NCI-H2196 treated with DMSO at 0.1 percent for 48 hours (cell line): ENCODE measurements around the gene AQP2.

Source experiments
- DNase-seq: peaks from one replicate; lab custom pipeline; 2025; ENCODE audit not compliant: unreplicated experiment; lab: John Stamatoyannopoulos, UW

The AQP2 gene

GRCh38 chr12:49939707-49940106 lies 10.8 kb upstream of the AQP2 start:
- DNase-seq, result no peak

- no peak for DNase-seq
These were observed 8.7 kb upstream of the AQP2 start for GRCh38 chr12:49941556-49942511.

GRCh38 chr12:49942512-49942893 lies 8.0 kb upstream of the AQP2 start:
- DNase-seq, result no peak

GRCh38 chr12:49942921-49943624 lies 7.5 kb upstream of the AQP2 start:
- no peak for DNase-seq

- DNase-seq, result no peak
These were observed 6.9 kb upstream of the AQP2 start for GRCh38 chr12:49943625-49943960.

- DNase-seq, result no peak
These were observed 6.5 kb upstream of the AQP2 start for GRCh38 chr12:49944046-49944445.

GRCh38 chr12:49944718-49945117 lies 5.8 kb upstream of the AQP2 start:
- DNase-seq, result no peak

- DNase-seq, result no peak
These were observed 5.0 kb upstream of the AQP2 start for GRCh38 chr12:49945394-49946080.

DNA sequence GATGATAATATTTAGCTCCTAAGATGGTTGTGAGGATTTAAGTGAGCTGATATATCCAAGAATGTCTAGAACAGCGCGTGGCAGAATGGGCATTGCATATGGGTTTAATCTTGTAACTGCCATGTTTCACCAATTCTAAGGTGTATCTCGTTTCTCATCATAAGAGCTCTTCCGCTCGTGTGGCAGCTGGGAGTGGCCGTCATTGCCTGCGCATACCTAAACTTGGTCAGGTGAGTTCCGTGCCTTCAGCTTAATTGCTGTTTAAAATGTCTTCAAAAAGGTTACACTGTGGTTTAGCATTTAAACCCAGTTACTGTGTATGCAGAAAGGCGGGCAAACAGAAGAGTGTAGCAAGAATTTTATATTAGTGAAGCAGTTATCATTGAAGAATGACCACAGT lies 4.5 kb upstream of the AQP2 start:
- no peak for DNase-seq

GRCh38 chr12:49946497-49946896 lies 4.0 kb upstream of the AQP2 start:
- DNase-seq, result no peak

- no peak for DNase-seq
These were observed 2.8 kb upstream of the AQP2 start for GRCh38 chr12:49947593-49948226.

- DNase-seq, result no peak
These were observed 1.4 kb upstream of the AQP2 start for GRCh38 chr12:49948866-49949845.

DNA sequence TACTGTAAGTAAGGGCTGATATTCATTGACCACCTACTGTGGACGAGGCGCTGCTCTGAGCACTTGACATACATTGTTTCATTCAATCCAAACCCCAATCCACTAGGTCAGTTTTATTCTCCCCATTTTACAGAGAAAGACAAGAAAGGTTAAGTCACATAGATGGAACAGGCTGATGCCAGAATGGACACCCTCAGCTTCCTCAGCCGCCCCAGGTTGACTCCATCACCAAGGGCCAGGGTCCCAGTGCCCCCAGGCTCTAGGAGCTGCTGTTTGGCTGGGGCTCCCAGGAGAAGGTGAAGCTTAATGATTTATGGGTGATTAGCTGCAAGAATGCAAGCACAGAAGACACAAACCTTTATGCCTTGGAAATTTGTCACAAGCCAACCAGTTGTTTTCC lies 671 bp upstream of the AQP2 start:
- DNase-seq, result no peak

- no peak for DNase-seq
These were observed 1.1 kb downstream of the AQP2 start for GRCh38 chr12:49951411-49952240.

GRCh38 chr12:49952391-49953055 lies 2.0 kb downstream of the AQP2 start:
- no peak for DNase-seq

- no peak for DNase-seq
These were observed 2.6 kb downstream of the AQP2 start for GRCh38 chr12:49953151-49953550.

- DNase-seq, result no peak
These were observed 3.7 kb downstream of the AQP2 start for GRCh38 chr12:49953961-49954846.
